GM12878 (cell line): ENCODE data around the gene DDC. TPM values are rescaled to one million over a fixed set of nuclear protein-coding genes. Genes with fewer than 3 reads are reported as not detected.

Source experiments
- ATAC-seq: fragments of 200-7000 bp; cut with Tn5 transposase; 3 replicates; pipeline ENCODE4 v1.9.1; 2020; ENCODE audit warnings: mild to moderate bottlenecking, moderate library complexity
- BruUV-seq: library from RNA; stranded (reverse); fragments of 400-500 nt; replicated peaks from 2 replicates; lab custom pipeline; 2021; lab: Mats Ljungman, UMichigan
- CTCF ChIA-PET: fragments of 300-600 bp; sonication (Branson Sonifier 250); formaldehyde crosslinking; extraction: SDS; loops from one replicate; lab custom pipeline; 2021; ENCODE audit warnings: inconsistent platforms; lab: Yijun Ruan, JAX
- POLR2A ChIA-PET: fragments of 350-600 bp; formaldehyde crosslinking; extraction: SDS; loops from one replicate; lab custom pipeline; 2021; ENCODE audit warnings: inconsistent platforms; lab: Charles Lee
- RAD21 ChIA-PET: fragments of 300-600 bp; sonication (Branson Sonifier 250); formaldehyde crosslinking; loops from one replicate; lab custom pipeline; 2023; ENCODE audit warnings: antibody characterized with exemption; ENCODE audit not compliant: unreplicated experiment; lab: Charles Lee
- SMC1A ChIA-PET: fragments of 300-600 bp; sonication (Branson Sonifier 250); formaldehyde crosslinking; loops from one replicate; lab custom pipeline; 2023; ENCODE audit not compliant: unreplicated experiment, uncharacterized antibody; lab: Charles Lee
- DNase-seq: peaks from one replicate; pipeline ENCODE4 v3.0.0-alpha.2; 2011; ENCODE audit warnings: low read depth, low spot score
- FAIRE-seq: peaks from 3 replicates; lab custom pipeline; 2011; peaks lifted over from hg19 to GRCh38; lab: Jason Lieb, UNC
- H2AFZ ChIP-seq: 2 replicates; pipeline ENCODE4 v1.6.0; 2011; ENCODE audit warnings: low read depth, low read length, control low read depth; ENCODE audit not compliant: control insufficient read depth
- H3K27ac ChIP-seq: 2 replicates; pipeline ENCODE4 v1.5.1; 2011; ENCODE audit warnings: control low read depth; ENCODE audit not compliant: control insufficient read depth, insufficient read depth
- H3K27me3 ChIP-seq, 2 experiments: replicated peaks in 1 of 2; 2 replicates each; pipeline versions ENCODE4 v1.6.0 to v1.6.1; 2011; ENCODE audit warnings: low read length in 1 of 2; ENCODE audit not compliant: control insufficient read depth in 2 of 2, insufficient read depth in 2 of 2
- H3K36me3 ChIP-seq, 2 experiments: 2 replicates each; pipeline ENCODE4 v1.5.1; 2011; ENCODE audit warnings: low read length in 1 of 2; ENCODE audit not compliant: control insufficient read depth in 2 of 2, insufficient read depth in 2 of 2
- H3K4me1 ChIP-seq: 2 replicates; pipeline ENCODE4 v1.6.1; 2011; ENCODE audit warnings: mild to moderate bottlenecking, low read length, moderate library complexity, mixed read lengths; ENCODE audit not compliant: control insufficient read depth, insufficient read depth
- H3K4me2 ChIP-seq: 2 replicates; pipeline ENCODE4 v1.6.0; 2011; ENCODE audit warnings: control low read depth; ENCODE audit not compliant: control insufficient read depth, insufficient read depth
- H3K4me3 ChIP-seq: fragments of 200-600 bp; sonication (generic); 2 replicates; pipeline ENCODE4 v1.5.1; 2016
- H3K79me2 ChIP-seq: 2 replicates; pipeline ENCODE4 v1.6.0; 2011; ENCODE audit warnings: low read length; ENCODE audit not compliant: control insufficient read depth, insufficient read depth
- H3K9ac ChIP-seq: 2 replicates; pipeline ENCODE4 v1.8.0; 2011; ENCODE audit warnings: low read length, control low read depth, mixed read lengths; ENCODE audit not compliant: control insufficient read depth, insufficient read depth
- H3K9me3 ChIP-seq: replicated peaks from 3 replicates; pipeline ENCODE4 v1.5.1; 2011; ENCODE audit warnings: mild to moderate bottlenecking, low read length; ENCODE audit not compliant: control insufficient read depth, insufficient read depth
- H4K20me1 ChIP-seq: 2 replicates; pipeline ENCODE4 v1.6.0; 2011; ENCODE audit not compliant: control insufficient read depth, insufficient read depth
- EGR1 ChIP-seq, 2 experiments: IDR thresholded peaks; 1 replicate in 1 of 2; 2 replicates in 1 of 2; pipeline ENCODE4 v1.6.1; 2011 to 2012; ENCODE audit warnings: low read depth in 2 of 2, low read length in 2 of 2, borderline replicate concordance in 1 of 2, mild to moderate bottlenecking in 1 of 2, moderate library complexity in 1 of 2
- ESRRA ChIP-seq: IDR thresholded peaks from 2 replicates; pipeline ENCODE4 v1.6.1; 2012; ENCODE audit warnings: mild to moderate bottlenecking, low read length, improper control_type of control experiment
- HDGF ChIP-seq: fragments of 450-650 bp; IDR thresholded peaks from 2 replicates; pipeline ENCODE4 v1.6.1; 2016; ENCODE audit warnings: antibody characterized with exemption
- MTA2 ChIP-seq: fragments of 450-650 bp; IDR thresholded peaks from 2 replicates; pipeline ENCODE4 v1.6.1; 2016; ENCODE audit warnings: low read depth, mild to moderate bottlenecking, moderate library complexity
- MTA3 ChIP-seq: IDR thresholded peaks from 2 replicates; pipeline ENCODE4 v1.6.1; 2012; ENCODE audit warnings: low read length, inconsistent platforms, borderline replicate concordance
- NFYA ChIP-seq: IDR thresholded peaks from 2 replicates; pipeline ENCODE4 v1.6.1; 2011; ENCODE audit warnings: low read depth, mild to moderate bottlenecking, low read length, improper control_type of control experiment, borderline replicate concordance
- PAX5 ChIP-seq: IDR thresholded peaks from 2 replicates; pipeline ENCODE4 v1.6.1; 2011; ENCODE audit warnings: low read depth, low read length, borderline replicate concordance
- POLR2A ChIP-seq: IDR thresholded peaks from 2 replicates; pipeline ENCODE4 v1.6.1; 2011; ENCODE audit warnings: low read depth, mild to moderate bottlenecking, low read length
- SMC3 ChIP-seq: IDR thresholded peaks from 2 replicates; pipeline ENCODE4 v1.6.1; 2011; ENCODE audit warnings: low read length, improper control_type of control experiment, borderline replicate concordance
- STAT3 ChIP-seq: IDR thresholded peaks from 2 replicates; pipeline ENCODE4 v1.6.1; 2011; ENCODE audit warnings: low read depth, low read length, improper control_type of control experiment
- TAF1 ChIP-seq: IDR thresholded peaks from 2 replicates; pipeline ENCODE4 v1.6.1; 2011; ENCODE audit warnings: mild to moderate bottlenecking, low read depth, low read length, borderline replicate concordance
- USF2 ChIP-seq: IDR thresholded peaks from 2 replicates; pipeline ENCODE4 v1.6.1; 2011; ENCODE audit warnings: low read depth, low read length, improper control_type of control experiment, borderline replicate concordance
- ZBTB40 ChIP-seq: fragments of 450-650 bp; IDR thresholded peaks from 2 replicates; pipeline ENCODE4 v1.6.1; 2016; ENCODE audit warnings: mild to moderate bottlenecking, moderate library complexity, borderline replicate concordance
- WGBS: methylation state at CpG from one replicate; pipeline ENCODE4 v1.1.6; 2016; ENCODE audit warnings: low lambda C conversion rate; ENCODE audit not compliant: insufficient replicate concordance, insufficient coverage; ENCODE audit errors: missing lambda C conversion rate; 5-methylcytosine and 5-hydroxymethylcytosine counted together
- in situ Hi-C: fragments of 300-500 bp; cut with MboI; formaldehyde crosslinking; loops from 9 replicates; pipeline ENCODE4 v1.14.3; 2018; ENCODE audit warnings: mixed read lengths
- intact Hi-C: fragments of 100-400 bp; cut with micrococcal nuclease; formaldehyde crosslinking; loops from one replicate; pipeline ENCODE4 v1.14.2; 2022; ENCODE audit not compliant: unreplicated experiment
- polyA plus RNA-seq, 11 experiments: library from polyadenylated mRNA; depleted of rRNA in 4 of 11; unstranded in 6 of 11; stranded (reverse) in 5 of 11; fragments of >200 nt; fragmentation: Nextera tagmentation in 4 of 11; fragmentation: Illumina TruSeq in 1 of 11; extraction: Ambion mirVana in 4 of 11; extraction: Trizol in 1 of 11; gene quantifications; 1 replicate in 1 of 11; 2 replicates in 10 of 11; pipeline versions ENCODE4 v1.2.1 to v1.2.3, GENCODE V29; 2011 to 2016; ENCODE audit warnings: inconsistent platforms in 2 of 11, missing spikeins in 2 of 11, low read depth in 1 of 11
- total RNA-seq, 4 experiments: library from RNA; depleted of rRNA in 3 of 4; stranded (reverse); fragments of >200 nt in 3 of 4; fragmentation: Illumina TruSeq in 1 of 4; extraction: Trizol in 1 of 4; gene quantifications; 2 replicates each; pipeline versions ENCODE4 v1.2.1 to v1.2.3, GENCODE V29; 2013 to 2021
- TF ChIP-seq, protein P1 (sequence below): fragments of 450-650 bp; conservative IDR thresholded peaks from 2 replicates; pipeline ENCODE4 v1.6.1; 2017; ENCODE audit warnings: mild to moderate bottlenecking, moderate library complexity
- TF ChIP-seq, protein P2 (sequence below): IDR thresholded peaks from 2 replicates; pipeline ENCODE4 v1.6.1; 2011; ENCODE audit warnings: mild to moderate bottlenecking, low read depth, low read length, moderate library complexity; ENCODE audit not compliant: insufficient replicate concordance
- TF ChIP-seq, protein P3 (sequence below): fragments of 450-650 bp; IDR thresholded peaks from 2 replicates; pipeline ENCODE4 v1.6.1; 2016; ENCODE audit warnings: mild to moderate bottlenecking

Gene DDC
- total and polyA plus RNA-seq, 10 of the 15 experiments (the other 5 are each of a cell fraction or from before 2014, with no cell fraction given) = not detected

- Histone ChIP-seq H3K4me1 (no peaks in the 10 kb centered on the region), H3K9me3 (no peaks in the 10 kb centered on the region), H3K36me3 (no peaks in the 10 kb centered on the region), H3K4me3 (no peak overlapping the region), H3K4me2 (no peak overlapping the region), H4K20me1 (no peaks in the 10 kb centered on the region), H3K9ac (no peak overlapping the region), H3K27me3 (peaks cover 0 to 5% of the 10 kb centered on the region in 2 experiments; a peak in 3 of 4 replicates), H3K27ac (no peak overlapping the region), H2AFZ (no peak overlapping the region), H3K79me2 (no peaks in the 10 kb centered on the region)
- SMC1A ChIA-PET = no interaction called here
- DNase-seq (no peak), FAIRE-seq (no peak), ATAC-seq (no peak)
- no TSS peak for BruUV-seq
- in situ Hi-C loops (no loop called here), intact Hi-C loops (no loop called here)
- 19% methylated on average over 8 of the region's 8 CpGs for WGBS
- CTCF ChIA-PET = no interaction called here
- RAD21 ChIA-PET = no interaction called here
- POLR2A ChIA-PET = no interaction called here
- no peak for TF ChIP-seq TAF1
- TF ChIP-seq HDGF = no peak
- TF ChIP-seq ZBTB40 = no peak
- TF ChIP-seq SMC3 = no peak
- no peak for TF ChIP-seq EGR1 (IDR thresholded peaks at IDR 0.05; ENCODE audit: borderline replicate concordance in 1 of 2, low read depth in 2 of 2, low read length in 2 of 2)
- no peak for TF ChIP-seq NFYA
- no peak for TF ChIP-seq MTA3
- TF ChIP-seq, protein P1, sequence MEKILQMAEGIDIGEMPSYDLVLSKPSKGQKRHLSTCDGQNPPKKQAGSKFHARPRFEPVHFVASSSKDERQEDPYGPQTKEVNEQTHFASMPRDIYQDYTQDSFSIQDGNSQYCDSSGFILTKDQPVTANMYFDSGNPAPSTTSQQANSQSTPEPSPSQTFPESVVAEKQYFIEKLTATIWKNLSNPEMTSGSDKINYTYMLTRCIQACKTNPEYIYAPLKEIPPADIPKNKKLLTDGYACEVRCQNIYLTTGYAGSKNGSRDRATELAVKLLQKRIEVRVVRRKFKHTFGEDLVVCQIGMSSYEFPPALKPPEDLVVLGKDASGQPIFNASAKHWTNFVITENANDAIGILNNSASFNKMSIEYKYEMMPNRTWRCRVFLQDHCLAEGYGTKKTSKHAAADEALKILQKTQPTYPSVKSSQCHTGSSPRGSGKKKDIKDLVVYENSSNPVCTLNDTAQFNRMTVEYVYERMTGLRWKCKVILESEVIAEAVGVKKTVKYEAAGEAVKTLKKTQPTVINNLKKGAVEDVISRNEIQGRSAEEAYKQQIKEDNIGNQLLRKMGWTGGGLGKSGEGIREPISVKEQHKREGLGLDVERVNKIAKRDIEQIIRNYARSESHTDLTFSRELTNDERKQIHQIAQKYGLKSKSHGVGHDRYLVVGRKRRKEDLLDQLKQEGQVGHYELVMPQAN = no peak
- no peak for TF ChIP-seq POLR2A
- TF ChIP-seq, protein P2, sequence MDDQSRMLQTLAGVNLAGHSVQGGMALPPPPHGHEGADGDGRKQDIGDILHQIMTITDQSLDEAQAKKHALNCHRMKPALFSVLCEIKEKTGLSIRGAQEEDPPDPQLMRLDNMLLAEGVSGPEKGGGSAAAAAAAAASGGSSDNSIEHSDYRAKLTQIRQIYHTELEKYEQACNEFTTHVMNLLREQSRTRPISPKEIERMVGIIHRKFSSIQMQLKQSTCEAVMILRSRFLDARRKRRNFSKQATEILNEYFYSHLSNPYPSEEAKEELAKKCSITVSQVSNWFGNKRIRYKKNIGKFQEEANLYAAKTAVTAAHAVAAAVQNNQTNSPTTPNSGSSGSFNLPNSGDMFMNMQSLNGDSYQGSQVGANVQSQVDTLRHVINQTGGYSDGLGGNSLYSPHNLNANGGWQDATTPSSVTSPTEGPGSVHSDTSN = no peak
- no peak for TF ChIP-seq MTA2
- TF ChIP-seq PAX5 = no peak
- no peak for TF ChIP-seq STAT3
- TF ChIP-seq, protein P3, sequence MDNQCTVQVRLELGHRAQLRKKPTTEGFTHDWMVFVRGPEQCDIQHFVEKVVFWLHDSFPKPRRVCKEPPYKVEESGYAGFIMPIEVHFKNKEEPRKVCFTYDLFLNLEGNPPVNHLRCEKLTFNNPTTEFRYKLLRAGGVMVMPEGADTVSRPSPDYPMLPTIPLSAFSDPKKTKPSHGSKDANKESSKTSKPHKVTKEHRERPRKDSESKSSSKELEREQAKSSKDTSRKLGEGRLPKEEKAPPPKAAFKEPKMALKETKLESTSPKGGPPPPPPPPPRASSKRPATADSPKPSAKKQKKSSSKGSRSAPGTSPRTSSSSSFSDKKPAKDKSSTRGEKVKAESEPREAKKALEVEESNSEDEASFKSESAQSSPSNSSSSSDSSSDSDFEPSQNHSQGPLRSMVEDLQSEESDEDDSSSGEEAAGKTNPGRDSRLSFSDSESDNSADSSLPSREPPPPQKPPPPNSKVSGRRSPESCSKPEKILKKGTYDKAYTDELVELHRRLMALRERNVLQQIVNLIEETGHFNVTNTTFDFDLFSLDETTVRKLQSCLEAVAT = no peak
- TF ChIP-seq USF2 = no peak
- no peak for TF ChIP-seq ESRRA
Observed at GRCh38 chr7:50564171-50564570, 1.0 kb downstream of the DDC start.
